Karpas-422 (cell line): ENCODE results near the gene TMEM100. TPM values are rescaled to one million over a fixed set of nuclear protein-coding genes. Genes with fewer than 3 reads are reported as not detected.
A peak's percentile ranks its signal among the peaks of the same experiment; 100 is the strongest.

Experiments used
- DNase-seq: peaks from one replicate; pipeline ENCODE4 v3.0.0-alpha.2; 2015
- H2AFZ ChIP-seq: fragments of 200-600 bp; sonication (generic); 2 replicates; pipeline ENCODE4 v1.6.1; 2014; ENCODE audit warnings: antibody characterized with exemption, low read length, mixed read lengths
- H3K27ac ChIP-seq: fragments of 200-600 bp; sonication (generic); 2 replicates; pipeline ENCODE4 v1.5.1; 2014; ENCODE audit warnings: mild to moderate bottlenecking, low read length, moderate library complexity
- H3K27me3 ChIP-seq: fragments of 200-600 bp; sonication (generic); 2 replicates; pipeline ENCODE4 v1.6.1; 2014; ENCODE audit warnings: low read length, mixed read lengths
- H3K36me3 ChIP-seq: fragments of 200-600 bp; sonication (generic); 2 replicates; pipeline ENCODE4 v1.6.1; 2014; ENCODE audit warnings: low read length, mixed read lengths; ENCODE audit not compliant: insufficient read depth
- H3K4me1 ChIP-seq: fragments of 200-600 bp; sonication (generic); 2 replicates; pipeline ENCODE4 v1.6.1; 2014; ENCODE audit warnings: mild to moderate bottlenecking, low read length, mixed read lengths
- H3K4me2 ChIP-seq: fragments of 200-600 bp; sonication (generic); 2 replicates; pipeline ENCODE4 v1.6.1; 2014; ENCODE audit warnings: low read length, low read depth, mild to moderate bottlenecking; ENCODE audit not compliant: poor library complexity, severe bottlenecking
- H3K4me3 ChIP-seq: fragments of 200-600 bp; sonication (generic); 2 replicates; pipeline ENCODE4 v1.5.1; 2014; ENCODE audit warnings: mild to moderate bottlenecking, antibody characterized with exemption, low read length, mixed read lengths
- H3K79me2 ChIP-seq: fragments of 200-600 bp; sonication (generic); 2 replicates; pipeline ENCODE4 v1.6.1; 2014; ENCODE audit warnings: mild to moderate bottlenecking, low read length, mixed read lengths
- H3K9ac ChIP-seq: fragments of 200-600 bp; sonication (generic); 2 replicates; pipeline ENCODE4 v1.6.0; 2014; ENCODE audit warnings: low read length
- H3K9me2 ChIP-seq: fragments of 200-600 bp; sonication (generic), shearing (Covaris generic); replicated peaks from 2 replicates; pipeline ENCODE4 v1.6.0; 2014; ENCODE audit warnings: mild to moderate bottlenecking, low read length, moderate library complexity; ENCODE audit not compliant: insufficient read depth
- H3K9me3 ChIP-seq: fragments of 300-700, 200-600 bp; sonication (generic); 2 replicates; pipeline ENCODE4 v1.6.1; 2014; ENCODE audit warnings: low read length, mixed read lengths
- H4K20me1 ChIP-seq: fragments of 200-600 bp; sonication (generic); 2 replicates; pipeline ENCODE4 v1.6.1; 2014; ENCODE audit warnings: mild to moderate bottlenecking, antibody characterized with exemption, low read length, low read depth; ENCODE audit not compliant: insufficient read depth
- total RNA-seq: library from RNA; depleted of rRNA; stranded (reverse); fragments of >200 nt; shearing (Covaris generic); gene quantifications from 2 replicates; pipeline ENCODE4 v1.2.3, GENCODE V29; 2014; ENCODE audit warnings: low replicate concordance; rRNA removed

Gene TMEM100, protein sequence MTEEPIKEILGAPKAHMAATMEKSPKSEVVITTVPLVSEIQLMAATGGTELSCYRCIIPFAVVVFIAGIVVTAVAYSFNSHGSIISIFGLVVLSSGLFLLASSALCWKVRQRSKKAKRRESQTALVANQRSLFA
- 0.43 and 1.1 TPM in 2 replicates for total RNA-seq

DNA sequence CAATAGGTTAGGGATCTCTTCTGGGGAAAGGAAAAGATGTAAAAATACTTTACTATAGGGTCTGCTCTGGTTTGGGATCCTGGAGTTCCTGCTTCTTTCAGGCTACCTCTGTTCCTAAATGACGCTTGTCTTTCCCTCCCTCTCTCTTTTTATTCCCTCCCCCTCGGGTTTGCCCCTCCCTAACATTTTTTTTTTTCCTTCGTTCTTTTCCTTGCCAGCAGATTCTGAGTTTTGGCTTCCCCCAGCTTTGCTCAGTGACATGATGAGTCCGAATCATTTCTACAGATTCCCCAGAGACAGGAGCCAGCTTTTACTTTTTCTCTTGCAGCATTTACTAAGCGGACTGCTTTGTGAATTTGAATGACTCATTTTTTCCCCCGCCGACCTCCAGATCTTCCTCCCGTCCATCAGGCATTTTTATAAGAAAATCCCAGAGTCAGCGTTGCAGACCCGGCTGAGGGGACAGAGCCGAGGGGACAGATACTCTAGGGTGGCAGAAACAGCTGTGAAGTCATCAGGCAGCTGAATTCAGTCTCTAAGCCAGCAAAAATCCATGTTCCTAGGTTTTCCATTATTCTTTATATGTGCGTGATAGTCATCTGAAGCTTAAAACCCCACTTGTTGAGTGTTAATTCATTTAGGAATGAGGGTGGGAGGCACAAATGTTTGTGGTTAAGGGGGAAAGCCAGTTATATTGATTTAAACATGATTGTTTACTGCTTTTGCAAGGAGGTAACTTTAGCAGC, at the start of gene TMEM100:
Gene TMEM100 (minus strand): TSS at position 123 of the 746 bp plus-strand sequence. CDS start 1,794 bp downstream, outside the sequence.
- no peaks in the 10 kb centered on the region for H3K27me3 ChIP-seq
- no peaks in the 10 kb centered on the region for H3K9me3 ChIP-seq
- no peak within 1 kb of the TSS for H2AFZ ChIP-seq

DNA sequence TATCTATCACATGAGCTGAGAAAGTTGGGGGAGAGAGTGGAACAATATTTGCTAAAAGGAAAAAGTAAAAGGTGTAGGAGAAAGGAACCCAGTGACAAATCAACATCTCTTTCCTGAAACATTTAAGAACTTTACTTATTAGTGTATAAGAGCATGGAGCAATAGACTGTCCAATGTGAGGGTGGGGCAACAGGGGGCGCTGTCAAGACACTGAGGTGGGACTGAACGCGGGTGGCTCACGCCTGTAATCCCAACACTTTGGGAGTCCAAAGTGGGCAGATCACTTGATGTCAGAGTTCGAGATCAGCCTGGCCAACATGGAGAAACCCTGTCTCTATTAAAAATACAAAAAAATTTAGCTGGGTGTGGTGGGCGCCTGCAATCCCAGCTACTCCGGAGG, 49.4 kb upstream of the TMEM100 start:
- Histone ChIP-seq H3K9me3 (no peaks in the 10 kb centered on the region), H3K4me1 (peaks cover 22% of the 10 kb centered on the region), H3K27ac (no peak overlapping the region), H3K4me3 (no peak overlapping the region), H3K9ac (no peak overlapping the region), H3K79me2 (no peaks in the 10 kb centered on the region), H3K9me2 (no peaks in the 10 kb centered on the region), H3K4me2 (no peak overlapping the region), H3K36me3 (no peaks in the 10 kb centered on the region), H2AFZ (no peak overlapping the region), H3K27me3 (no peaks in the 10 kb centered on the region), H4K20me1 (no peaks in the 10 kb centered on the region)
- no peak for DNase-seq

More for the DNA sequence above, at the start of gene TMEM100:
- Histone ChIP-seq H3K4me3 (peak within 1 kb of the TSS; percentile 29; the same call in 1 of the 2 replicates), H3K9me2 (no peaks in the 10 kb centered on the region), H3K27ac (no peak within 1 kb of the TSS), H4K20me1 (no peaks in the 10 kb centered on the region), H3K4me2 (peak within 1 kb of the TSS; percentile 38), H3K79me2 (no peaks in the 10 kb centered on the region), H3K9ac (0 out of 2 replicates have a peak within 1 kb of the TSS, but pooled peaks have one; percentile 18), H3K36me3 (no peaks in the 10 kb centered on the region), H3K4me1 (peaks cover 41% of the 10 kb centered on the region)
- DNase-seq = no peak

GRCh38 chr17:55770196-55770870, 47.7 kb upstream of the TMEM100 start:
- H3K4me3 ChIP-seq = no peak overlapping the region
- H3K79me2 ChIP-seq = no peaks in the 10 kb centered on the region
- H3K36me3 ChIP-seq = no peaks in the 10 kb centered on the region
- no peaks in the 10 kb centered on the region for H3K27me3 ChIP-seq
- no peak overlapping the region for H3K9ac ChIP-seq
- peaks cover 22% of the 10 kb centered on the region for H3K4me1 ChIP-seq
- no peak overlapping the region for H2AFZ ChIP-seq
- no peaks in the 10 kb centered on the region for H3K9me2 ChIP-seq
- H3K9me3 ChIP-seq = no peaks in the 10 kb centered on the region
- H4K20me1 ChIP-seq = no peaks in the 10 kb centered on the region
- DNase-seq = peak; percentile 77
- no peak overlapping the region for H3K4me2 ChIP-seq
- H3K27ac ChIP-seq = no peak overlapping the region

- no peak overlapping the region for H2AFZ ChIP-seq
These were observed 46.9 kb upstream of the TMEM100 start for GRCh38 chr17:55769625-55770000.

DNA sequence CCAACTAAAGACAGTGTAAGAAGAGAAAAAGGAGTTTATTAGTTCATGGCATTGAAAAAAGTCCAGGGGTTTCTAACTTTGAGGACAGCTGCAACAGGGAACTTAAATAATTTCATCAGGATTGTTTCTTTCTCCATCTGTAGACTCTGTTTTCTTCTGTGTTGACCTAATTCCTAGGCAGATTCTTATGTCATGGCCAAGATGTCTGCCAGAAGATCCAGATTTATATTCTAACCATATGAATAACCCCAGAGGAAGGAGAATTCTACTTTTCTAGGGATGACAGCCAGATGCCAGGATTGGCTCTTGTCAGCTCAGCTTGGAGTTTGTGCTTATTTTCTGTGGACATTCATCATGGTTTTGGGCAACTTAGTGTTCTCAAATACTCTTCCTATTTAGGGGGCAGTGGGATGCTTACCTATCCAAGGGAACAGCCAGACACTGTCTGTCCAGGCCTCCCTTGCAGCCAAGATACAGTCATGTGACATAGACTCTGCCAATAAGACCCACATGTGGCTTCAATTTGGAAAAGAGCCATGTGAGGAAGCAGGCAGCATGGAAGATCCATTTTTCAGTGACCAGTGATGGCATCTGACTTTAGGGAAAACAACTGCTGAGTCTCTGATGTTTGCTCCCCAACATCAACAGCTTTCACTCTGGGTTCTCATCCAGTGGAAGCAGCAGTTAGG, 46.4 kb upstream of the TMEM100 start:
- Histone ChIP-seq H3K27ac (no peak overlapping the region), H2AFZ (no peak overlapping the region), H3K9me2 (no peaks in the 10 kb centered on the region), H4K20me1 (no peaks in the 10 kb centered on the region), H3K27me3 (no peaks in the 10 kb centered on the region), H3K79me2 (no peaks in the 10 kb centered on the region), H3K9me3 (no peaks in the 10 kb centered on the region), H3K9ac (no peak overlapping the region), H3K4me3 (no peak overlapping the region), H3K4me1 (peaks cover 13% of the 10 kb centered on the region), H3K4me2 (no peak overlapping the region), H3K36me3 (no peaks in the 10 kb centered on the region)
- no peak for DNase-seq

More at GRCh38 chr17:55769625-55770000, 46.9 kb upstream of the TMEM100 start:
- H4K20me1 ChIP-seq = no peaks in the 10 kb centered on the region
- no peaks in the 10 kb centered on the region for H3K9me3 ChIP-seq
- no peak overlapping the region for H3K4me2 ChIP-seq
- no peak overlapping the region for H3K4me3 ChIP-seq
- no peaks in the 10 kb centered on the region for H3K79me2 ChIP-seq
- no peaks in the 10 kb centered on the region for H3K36me3 ChIP-seq
- no peak for DNase-seq
- H3K27me3 ChIP-seq = no peaks in the 10 kb centered on the region
- no peak overlapping the region for H3K27ac ChIP-seq
- no peak overlapping the region for H3K9ac ChIP-seq
- H3K9me2 ChIP-seq = no peaks in the 10 kb centered on the region
- H3K4me1 ChIP-seq = peaks cover 16% of the 10 kb centered on the region

DNA sequence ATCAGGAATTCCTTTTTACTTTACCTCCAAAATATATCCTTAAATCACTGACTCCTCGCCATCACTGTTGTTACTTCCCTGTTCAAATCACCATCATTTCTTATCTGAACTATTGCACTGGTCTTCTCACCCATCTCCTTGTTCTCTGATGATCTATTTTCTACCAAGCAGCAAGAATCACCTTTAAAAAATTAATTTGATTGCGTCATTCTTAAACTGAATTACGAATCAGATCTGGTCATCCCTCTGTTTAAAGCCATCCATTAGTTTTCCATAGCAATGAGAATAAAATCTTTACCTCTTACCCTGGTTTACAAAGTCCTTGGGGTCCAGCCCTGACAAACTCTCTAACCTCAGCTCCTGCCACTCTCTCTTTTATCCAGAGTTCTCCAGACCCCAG, 42.8 kb upstream of the TMEM100 start:
- no peaks in the 10 kb centered on the region for H3K9me3 ChIP-seq
- H4K20me1 ChIP-seq = no peaks in the 10 kb centered on the region

DNA sequence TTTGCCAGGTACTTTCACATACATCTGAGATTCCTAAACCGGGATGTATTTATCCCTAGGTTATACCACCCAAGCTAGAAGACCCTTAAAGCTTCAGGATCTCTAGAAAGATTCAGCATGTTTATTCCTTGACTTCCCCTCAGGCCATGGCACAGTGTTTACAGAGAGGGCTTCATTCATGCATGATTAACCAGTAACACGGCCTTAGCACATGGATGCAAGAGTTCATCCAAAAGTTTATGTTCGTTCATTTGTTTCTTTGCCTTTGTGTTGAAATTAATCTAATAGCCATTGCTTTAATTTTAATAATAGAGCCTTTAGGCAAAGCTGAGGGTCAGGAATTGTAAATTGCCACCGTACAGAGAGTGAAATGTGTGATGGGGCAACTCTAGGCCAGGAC, 41.9 kb upstream of the TMEM100 start:
- H3K9me2 ChIP-seq = no peaks in the 10 kb centered on the region
- DNase-seq = no peak

More for the DNA sequence above, 42.8 kb upstream of the TMEM100 start:
- Histone ChIP-seq H3K36me3 (no peaks in the 10 kb centered on the region), H2AFZ (no peak overlapping the region), H3K4me2 (no peak overlapping the region), H3K9ac (no peak overlapping the region), H3K27me3 (no peaks in the 10 kb centered on the region), H3K9me2 (no peaks in the 10 kb centered on the region), H3K4me3 (no peak overlapping the region), H3K4me1 (peaks cover 7% of the 10 kb centered on the region), H3K27ac (no peak overlapping the region), H3K79me2 (no peaks in the 10 kb centered on the region)
- no peak for DNase-seq

DNA sequence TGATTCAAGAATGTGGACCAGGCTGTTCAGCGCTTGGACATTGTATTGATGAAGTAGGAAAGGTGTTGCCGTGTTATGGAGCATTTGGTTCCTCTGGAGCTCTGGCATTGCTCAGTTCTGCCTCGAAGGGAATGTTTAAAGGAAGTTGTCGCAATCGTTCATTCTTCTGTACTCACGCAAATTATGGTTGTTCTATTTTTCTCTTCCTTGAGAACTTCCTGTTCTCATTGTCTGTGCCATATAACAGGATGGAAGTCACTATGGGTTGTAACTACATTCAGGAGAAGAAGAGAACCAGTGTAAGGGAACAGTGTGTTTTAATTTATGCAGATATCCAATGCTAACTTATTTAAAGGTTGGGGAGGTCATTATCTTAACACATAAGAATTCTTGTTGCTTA, 41.2 kb upstream of the TMEM100 start:
- 0 out of 2 replicates have a peak overlapping the region, but pooled peaks have one; percentile 20 for H3K4me3 ChIP-seq
- DNase-seq = no peak
- no peaks in the 10 kb centered on the region for H3K79me2 ChIP-seq
- no peaks in the 10 kb centered on the region for H3K27me3 ChIP-seq
- peak overlapping the region; percentile 33 for H3K4me2 ChIP-seq
- peaks cover 7% of the 10 kb centered on the region for H3K4me1 ChIP-seq
- no peak overlapping the region for H3K9ac ChIP-seq
- H3K9me2 ChIP-seq = no peaks in the 10 kb centered on the region
- H3K36me3 ChIP-seq = no peaks in the 10 kb centered on the region
- H3K9me3 ChIP-seq = no peaks in the 10 kb centered on the region
- no peak overlapping the region for H2AFZ ChIP-seq
- H4K20me1 ChIP-seq = no peaks in the 10 kb centered on the region
- H3K27ac ChIP-seq = no peak overlapping the region

More for the DNA sequence above, 41.9 kb upstream of the TMEM100 start:
- Histone ChIP-seq H3K4me3 (no peak overlapping the region), H3K4me2 (no peak overlapping the region), H2AFZ (no peak overlapping the region), H3K4me1 (peaks cover 7% of the 10 kb centered on the region), H3K9me3 (no peaks in the 10 kb centered on the region), H3K79me2 (no peaks in the 10 kb centered on the region), H3K36me3 (no peaks in the 10 kb centered on the region), H3K27ac (no peak overlapping the region), H3K9ac (no peak overlapping the region), H4K20me1 (no peaks in the 10 kb centered on the region), H3K27me3 (no peaks in the 10 kb centered on the region)
